Midbrain (tissue), 1 donor: Measurements from ENCODE around the gene SLC35A3.

Experiments used
- DNase-seq: peaks from one replicate; lab custom pipeline; 2025; lab: John Stamatoyannopoulos, UW

The SLC35A3 gene

DNA sequence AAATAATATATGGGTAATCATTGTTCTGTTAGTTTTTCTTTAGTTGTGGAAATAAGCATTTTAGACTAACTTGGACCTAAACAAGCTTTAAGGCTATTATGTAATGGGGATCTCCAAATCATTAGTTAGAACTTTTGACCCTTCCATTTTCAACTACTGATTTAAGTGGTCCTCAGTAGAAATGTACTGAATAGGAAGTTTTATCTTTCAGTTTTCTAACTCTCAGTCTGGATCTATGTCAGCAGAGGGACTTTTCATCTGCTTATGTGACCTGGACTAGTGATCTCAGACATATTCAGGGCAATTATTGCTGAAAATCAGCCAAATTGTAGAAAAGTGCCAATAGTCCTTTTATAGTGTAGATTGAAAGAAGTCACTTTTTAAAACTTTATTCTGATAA, 106.9 kb downstream of the SLC35A3 start:
- no peak for DNase-seq

DNA sequence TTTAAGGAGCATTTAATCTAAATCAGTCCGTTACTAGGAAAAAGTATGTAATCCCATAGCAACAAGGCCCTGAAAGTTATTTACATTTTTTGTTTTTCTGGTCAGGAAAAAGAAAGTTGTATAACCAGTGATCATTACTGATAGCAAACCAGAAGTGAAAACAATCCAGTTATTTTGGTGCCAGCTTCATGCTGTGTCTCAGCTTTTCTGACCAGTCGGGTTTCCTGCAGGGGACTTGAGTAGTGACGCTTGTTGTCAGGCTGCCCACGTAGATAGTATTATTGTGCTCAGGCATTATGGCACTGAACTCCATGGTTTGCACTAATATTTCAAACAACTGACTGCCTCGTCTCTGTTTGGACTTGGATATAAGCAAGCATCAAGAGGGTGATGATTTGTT, 107.7 kb downstream of the SLC35A3 start:
- peak; percentile 30 for DNase-seq

- no peak for DNase-seq
These were observed 110.5 kb downstream of the SLC35A3 start for GRCh38 chr1:100080331-100080730.
